Measurements from ENCODE around the gene CADPS.

- TF ChIP-seq CTCF (conservative IDR thresholded peaks at IDR 0.05): no peak
- TF ChIP-seq EZH2 (IDR thresholded peaks at IDR 0.05; ENCODE audit: low read depth): no peak
These were observed 482.5 kb downstream of the CADPS start for GRCh38 chr3:62392626-62393292.

Data from PC-9 (cell line).